LoVo (cell line): ENCODE data around the gene AFTPH.

Experiments
- DNase-seq: peaks from one replicate; pipeline ENCODE4 v3.0.0-alpha.2; 2016; ENCODE audit warnings: low spot score

The AFTPH gene

DNA sequence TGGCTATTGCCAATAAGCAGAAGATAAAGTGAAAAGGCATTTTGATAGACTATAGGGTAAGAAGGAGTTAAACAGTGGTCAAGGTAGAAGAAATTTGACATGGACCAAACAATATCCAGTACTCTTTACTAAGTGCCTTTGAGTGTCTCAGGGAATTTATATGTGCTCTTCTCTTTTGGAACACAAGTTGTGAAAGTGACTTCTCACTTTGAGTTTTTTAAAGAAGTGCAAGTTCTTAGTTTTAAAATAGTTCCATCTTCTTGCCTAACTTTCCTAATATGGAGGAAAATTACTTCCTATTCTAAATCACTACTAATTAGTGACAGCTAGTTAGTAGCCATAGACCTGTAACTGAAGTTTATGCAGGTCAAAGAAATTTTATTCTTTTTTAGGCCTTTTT lies 63.4 kb downstream of the AFTPH start:
- DNase-seq, result no peak

DNA sequence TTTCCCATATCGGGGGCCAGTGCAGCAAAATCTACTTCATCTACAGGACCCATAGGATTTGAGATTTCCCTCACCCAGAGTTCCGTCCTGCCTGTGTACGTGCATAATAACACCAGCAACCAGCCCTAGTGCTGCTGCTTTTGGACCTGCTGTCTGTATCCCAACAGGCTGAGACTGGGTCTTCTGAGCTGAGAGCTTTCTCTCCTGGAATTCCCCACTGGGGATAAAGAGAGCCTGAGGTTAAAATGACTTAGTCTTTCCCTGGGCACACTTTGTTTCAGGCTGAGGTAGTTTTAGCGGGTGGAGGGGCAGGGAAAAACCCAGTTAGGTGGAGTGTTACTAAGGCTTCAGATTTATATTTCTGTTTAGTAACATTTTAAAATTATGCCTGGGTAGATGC lies 67.1 kb downstream of the AFTPH start:
- DNase-seq, result no peak

DNA sequence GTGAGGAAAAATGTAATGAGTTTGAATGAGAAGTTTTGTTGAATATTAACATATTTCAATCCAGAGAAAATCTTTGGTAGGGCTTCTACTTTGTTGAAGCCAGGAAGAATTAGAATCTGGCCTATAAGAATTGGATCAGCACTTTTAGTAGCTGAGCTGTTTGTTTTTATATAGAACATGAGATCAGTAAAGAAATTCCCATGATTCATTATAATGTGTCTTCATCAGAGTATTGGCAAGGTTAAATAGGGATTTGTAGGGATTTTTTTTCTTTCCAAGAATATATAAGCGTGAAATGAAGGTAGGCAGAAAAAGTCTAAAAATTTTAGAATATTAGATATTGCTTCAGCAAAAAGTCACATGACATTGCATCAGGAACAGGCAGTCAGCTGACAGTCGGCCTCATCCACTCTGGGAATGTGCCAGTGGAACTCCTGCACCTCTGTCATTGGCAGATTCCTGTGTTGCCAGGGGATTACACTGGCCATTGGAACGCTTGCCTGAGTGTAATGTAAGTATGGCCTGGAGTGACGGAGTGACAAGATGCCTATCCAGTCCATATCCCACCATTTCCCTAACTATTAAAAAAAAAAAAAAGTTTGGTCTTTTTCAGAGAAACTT lies 69.0 kb downstream of the AFTPH start:
- no peak for DNase-seq

DNA sequence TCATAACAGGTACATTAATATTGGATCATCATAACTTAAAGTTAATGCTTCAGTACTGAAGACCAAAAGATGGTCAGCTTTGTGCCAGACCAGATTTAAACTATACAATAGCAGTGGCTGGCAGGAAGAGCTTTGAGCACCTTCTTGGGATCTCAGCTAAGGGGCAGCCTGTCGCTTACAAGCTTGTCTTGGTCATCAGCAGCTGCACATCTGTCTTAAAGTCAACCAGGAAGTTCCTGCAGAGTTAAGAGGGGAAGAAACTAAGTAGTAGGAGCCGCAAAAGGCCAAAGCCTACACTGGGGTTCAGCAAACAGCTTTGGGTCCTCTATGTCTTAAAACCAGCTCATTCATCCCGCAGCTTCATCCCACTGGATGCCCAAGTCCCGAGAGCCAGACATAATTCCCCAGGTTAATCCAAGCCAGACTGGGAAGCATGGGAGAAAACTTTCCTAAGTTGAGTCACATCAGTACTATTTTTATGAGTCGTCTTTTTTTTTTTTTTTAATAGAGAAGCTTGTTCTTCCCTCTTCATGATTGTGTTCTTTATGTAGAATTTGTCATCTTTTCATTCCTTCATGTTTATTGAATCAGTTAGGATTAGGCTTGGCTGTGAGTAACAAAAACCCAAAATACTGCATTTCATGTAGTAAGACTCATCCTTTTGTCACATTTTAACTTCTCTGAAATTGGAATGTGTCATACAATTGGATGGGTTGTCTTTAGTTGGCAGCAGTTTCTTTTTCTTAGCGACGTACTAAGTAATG lies 70.3 kb downstream of the AFTPH start:
- peak; percentile 20 for DNase-seq

DNA sequence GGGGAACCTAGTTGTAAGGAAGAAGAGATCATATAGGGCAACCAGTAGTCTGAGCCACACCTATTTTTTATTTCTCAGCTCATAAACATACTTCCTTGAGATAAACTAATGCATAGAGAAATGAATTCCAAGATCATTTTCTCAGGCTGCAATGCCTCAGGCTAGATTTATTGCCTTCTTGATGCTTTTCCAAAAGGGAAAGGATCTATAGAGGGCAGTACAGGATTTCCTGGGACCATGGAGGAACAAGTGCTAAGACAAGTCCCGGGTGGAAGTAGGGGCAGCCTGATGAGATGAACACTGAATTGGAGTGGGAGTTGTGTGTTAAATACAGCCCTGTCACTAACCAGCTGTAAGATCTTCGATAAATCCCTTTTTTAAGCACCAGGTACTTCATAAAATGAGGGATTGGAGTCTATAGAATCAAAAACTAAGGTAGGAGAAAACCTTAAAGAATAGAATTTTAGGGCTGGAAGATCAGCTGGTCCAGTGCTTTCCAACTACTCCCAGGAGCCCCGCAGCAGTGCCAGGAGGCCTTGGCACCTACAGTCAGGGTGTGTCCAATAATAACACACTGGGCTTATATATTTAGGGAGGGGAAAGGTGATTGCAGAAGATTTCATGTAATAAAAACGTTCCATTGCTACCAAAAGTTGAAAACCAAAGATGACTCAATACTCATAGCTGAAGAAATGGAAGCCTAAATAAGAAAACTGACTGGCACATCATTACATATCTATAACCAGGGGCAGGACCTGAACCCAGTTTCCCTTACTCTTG lies 71.5 kb downstream of the AFTPH start:
- DNase-seq, result peak; percentile 48

DNA sequence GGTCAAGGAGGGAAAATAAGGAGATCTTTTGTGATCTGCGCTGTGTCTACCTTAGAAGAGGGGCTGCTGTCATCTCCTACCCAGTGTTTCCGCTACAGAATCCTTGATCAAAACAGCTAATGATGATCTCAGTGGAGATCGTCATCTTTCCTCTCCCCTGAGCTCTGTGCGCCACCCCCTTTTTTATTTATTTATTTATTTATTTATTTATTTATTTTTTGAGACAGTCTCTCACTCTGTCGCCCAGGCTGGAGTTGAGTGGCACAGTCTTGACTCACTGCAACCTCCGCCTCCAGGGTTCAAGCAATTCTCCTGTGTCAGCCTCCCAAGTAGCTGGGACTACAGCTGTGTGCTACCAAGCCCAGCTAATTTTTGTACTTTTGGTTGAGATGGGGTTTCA lies 74.1 kb downstream of the AFTPH start:
- DNase-seq, result no peak

DNA sequence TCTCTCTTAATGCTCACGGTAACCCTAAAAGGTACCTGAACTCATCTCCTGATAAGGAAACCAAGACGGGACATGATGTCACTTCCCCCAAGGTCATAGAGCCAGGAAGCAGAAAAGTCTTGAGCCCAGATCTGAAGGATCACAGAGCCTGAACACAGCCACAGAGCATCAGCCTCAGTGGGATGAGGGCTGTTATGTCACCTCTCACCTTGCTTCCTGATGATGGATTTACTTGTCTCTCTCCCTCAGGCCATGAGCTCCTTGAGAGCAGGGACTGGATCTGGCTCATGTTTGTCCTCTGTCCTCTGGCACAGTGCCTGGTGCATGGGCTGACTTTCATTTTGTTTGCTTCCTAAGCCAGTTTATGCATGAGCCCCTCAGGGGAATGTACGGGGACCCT lies 75.3 kb downstream of the AFTPH start:
- no peak for DNase-seq

DNA sequence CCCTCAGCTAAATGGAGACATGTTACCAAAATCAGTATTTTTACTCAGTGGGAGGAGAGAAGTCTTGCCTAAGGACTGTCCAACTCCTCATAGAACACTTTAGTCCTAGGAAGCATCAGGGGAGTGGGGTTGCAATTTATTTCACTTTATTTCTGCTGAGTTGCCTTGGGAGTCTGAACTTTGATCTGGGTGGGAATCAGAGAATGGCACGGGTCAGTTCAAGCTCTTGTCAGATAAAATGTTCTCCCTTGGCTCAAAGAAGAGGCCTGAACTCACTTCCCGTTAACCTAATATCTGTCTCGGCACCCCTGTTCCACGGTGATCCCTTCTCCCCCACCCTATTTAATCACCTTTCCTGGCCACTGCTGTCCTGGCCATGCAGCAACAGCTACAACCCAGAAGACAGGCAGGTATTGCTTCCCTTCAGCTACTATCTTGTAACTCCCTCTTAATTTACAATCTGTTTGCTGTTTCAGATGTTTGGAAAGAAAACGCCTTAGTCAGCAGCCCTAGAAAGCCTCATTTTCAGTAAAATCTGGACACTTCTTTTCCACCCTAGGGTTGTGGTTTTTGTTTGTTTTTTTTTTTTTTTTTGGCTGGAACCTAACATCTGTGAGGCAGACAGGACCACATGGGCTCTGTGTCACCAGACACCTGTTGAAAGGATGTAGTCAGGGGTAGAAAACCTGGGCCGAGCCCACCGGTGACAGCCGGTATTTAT lies 77.1 kb downstream of the AFTPH start:
- DNase-seq, result peak; percentile 17

DNA sequence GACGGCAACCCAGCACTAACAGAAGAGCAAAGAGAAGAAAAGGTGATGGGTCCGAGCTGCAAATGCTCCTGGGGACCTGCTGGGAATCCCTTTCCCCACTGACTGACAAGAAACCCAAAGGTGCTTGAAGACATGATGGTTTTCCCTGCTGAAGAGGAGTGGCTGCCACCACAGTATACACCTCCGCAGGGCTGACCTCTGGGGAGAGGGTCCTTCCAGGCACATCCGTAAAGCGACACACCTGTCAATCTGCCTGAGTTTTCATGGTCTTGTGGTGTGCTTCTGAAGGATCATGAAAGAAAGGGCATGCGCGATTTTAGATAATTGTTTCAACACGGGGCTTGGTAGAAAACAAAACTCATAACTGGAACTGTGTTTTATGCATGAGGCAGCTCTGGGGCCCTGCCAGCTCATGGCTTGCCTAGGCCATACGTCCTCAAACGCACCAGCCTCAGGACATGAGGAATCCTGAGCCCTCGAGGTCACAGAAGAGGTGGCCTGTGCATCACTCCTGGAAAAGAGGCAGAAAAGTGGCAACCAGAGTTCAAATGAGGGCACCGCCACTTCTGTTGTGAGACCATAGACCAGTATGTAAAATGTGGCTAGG lies 77.8 kb downstream of the AFTPH start:
- DNase-seq, result no peak

DNA sequence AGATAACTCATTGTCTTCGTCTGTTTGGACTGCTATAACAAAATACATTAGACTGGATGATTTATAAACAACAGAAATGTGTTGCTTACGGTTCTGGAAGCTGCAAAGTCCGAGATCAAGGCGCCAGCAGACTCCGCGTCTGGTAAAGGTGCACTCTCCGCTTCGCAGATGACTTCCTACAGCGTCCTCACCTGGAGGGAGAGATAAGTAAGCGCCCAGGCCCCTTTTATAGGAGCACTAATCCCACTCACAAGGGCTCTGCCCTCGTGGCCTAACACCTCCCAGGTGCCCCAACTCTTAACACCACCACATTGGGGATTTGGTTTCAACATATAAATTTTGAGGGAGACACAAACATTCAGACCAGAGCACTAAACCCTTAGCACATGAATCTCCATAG lies 78.3 kb downstream of the AFTPH start:
- no peak for DNase-seq

DNA sequence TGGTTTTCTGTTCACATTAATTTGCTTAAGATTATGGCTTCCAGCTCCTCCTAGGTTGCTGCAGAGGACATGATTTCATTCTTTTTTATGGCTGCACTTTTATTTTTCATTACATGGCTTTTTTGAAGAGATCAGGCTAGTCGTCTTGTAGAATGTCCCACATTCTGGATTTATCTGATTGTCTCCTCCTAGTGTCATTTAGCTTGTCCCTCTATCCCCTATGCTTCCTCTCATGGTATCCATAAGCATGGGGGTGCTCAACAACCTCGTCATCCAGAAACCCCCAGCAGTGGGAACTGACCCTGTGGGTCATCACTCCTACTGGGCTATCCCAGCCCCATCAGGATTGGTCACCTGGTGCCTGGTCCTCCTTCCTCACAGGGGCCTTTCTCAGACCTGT lies 80.0 kb downstream of the AFTPH start:
- no peak for DNase-seq

DNA sequence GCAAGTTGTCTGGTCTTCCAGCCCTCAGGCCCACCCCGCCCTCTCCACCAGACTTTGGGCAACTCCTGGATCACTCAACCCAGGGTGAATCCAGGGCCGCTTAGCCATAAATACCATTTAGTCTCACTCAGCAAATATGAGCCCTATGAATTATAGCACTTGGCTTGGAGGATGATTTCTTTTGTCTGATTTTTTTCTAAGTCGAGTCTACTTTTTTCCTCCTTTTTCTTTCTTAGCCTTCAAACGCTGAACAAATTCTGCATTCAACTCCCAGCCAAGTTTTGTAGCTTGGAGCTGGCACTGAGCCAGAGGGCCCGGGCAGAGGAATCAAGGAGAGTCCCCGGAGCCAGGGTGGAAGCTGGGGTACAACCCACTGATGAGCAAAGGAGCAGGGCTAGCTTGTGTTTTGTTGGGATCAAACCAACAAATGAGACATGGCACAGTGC lies 80.9 kb downstream of the AFTPH start:
- DNase-seq, result no peak

DNA sequence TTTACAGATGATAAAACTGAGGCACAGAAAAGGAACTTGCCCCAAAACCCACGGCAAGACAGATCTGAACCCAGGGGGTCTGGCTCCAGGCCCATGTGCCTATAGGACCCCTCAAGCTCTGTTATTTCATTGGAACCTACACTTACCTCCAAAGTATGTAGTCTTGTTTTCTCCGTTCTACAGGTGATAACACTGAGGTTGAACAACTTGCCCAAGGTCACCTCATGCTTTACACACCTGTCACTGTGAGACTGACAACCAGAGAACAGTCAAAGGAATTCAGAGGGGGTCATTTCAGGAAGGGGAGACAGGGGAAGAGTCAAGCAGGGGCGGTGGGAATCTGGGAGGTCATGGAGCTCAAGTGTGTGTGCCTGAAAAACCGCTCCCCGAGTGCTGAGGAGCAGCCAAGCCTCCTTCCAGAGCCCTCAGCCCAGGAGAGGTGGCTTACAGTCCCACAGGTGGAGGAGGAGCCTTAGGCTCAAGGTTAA lies 81.9 kb downstream of the AFTPH start:
- no peak for DNase-seq

DNA sequence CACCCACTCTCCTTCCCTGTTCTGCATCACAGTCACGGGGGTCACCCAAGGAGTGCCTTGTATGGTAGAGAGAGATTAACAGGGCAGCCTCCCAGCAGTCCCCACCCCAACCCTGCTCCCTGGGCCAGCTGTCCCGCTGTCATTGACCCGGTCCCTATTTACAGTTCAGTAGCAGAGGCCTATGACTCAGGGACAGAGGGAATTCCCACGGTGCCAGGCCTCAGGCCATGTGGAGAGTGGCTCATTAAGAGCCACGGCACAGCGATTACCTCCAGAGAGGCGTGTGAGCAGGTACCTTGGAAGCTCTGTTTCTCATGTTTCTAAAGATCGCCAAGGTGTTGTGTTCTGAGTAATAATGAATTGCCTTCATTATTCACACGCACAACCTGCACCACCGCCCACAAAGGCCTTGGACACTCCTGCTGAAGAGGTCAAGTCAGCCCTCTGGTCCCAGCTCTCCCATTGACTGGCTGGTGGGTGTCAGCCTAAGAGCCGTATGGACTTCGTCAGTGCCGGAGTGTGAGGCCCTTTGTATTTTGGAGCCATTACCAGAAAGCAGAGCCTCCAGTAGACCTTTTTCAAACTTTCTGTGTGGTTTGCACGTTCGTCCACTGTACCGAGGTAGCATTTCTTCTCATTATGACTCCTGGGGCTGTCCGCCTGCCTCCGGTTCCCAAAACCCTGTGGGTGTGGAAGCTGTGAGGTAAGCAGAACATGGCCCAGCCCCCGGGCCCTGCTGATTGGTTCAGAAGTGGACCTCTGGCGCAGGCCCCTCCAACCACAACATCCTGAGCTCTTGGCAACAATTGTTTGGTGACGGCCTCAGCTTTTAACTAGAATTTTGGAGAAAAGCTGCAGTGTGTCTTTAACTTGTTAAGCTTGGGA lies 82.6 kb downstream of the AFTPH start:
- DNase-seq, result peak; percentile 27

DNA sequence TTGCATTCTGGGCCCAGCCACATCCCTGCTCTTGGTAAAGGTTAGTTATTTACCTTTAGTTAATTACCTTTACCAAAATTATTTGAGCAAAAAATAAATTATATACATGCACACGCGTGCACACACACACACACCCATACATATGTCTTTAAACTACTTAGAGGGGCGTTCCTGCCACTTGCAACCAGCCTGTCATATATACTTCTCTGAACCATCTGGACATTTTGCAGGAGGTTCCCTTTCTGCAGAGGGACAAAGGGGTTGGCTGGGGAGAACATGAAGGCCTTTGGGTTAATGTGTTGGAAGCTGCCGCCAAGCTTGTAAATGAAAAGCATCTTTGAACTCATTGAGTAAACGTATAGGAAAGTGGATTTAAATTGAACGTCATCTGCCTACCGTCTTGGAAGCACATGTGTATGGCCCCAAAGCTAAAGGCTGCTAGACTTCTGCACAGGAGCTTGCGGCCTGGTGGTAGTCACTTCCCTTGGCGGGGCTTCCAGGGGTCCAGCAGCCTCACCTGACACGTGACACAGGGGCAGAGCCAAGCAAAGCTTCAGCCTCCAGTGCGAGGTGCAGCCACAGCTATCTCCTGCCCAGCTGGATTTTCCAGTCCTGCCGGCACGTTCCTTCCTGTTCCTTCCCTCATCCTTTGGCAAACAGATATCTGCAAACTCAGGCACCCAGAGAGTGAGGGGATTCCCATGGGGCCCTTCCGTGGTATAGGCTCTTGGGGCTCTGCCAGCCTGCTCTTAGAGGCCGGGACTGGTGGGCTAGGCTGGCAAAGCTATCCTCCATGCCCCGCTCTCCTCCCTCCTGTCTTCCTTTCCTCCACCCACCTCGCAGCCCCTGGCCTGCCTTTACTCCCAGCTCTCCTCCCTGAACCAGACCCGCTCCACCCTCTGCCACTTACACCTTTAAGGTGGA lies 83.5 kb downstream of the AFTPH start:
- DNase-seq, result no peak

DNA sequence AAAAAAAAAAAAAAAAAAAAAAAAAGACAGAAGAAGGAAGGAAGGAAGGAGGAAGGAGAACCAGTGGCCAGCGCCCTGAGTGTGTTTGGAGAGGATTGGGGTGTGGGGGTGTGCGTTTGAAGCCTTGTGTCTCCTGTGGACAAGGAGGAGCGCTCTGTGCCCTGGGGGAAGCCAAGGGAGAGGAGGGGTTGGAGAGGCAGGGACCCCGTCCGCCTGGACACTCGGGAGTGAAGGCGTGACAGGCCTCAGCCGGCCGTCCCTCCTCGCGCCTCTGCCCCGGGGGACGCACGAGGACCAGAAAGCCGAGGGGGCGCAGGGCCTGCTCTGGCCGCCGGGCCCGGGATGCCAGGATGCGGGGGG lies 84.7 kb downstream of the AFTPH start:
- no peak for DNase-seq

DNA sequence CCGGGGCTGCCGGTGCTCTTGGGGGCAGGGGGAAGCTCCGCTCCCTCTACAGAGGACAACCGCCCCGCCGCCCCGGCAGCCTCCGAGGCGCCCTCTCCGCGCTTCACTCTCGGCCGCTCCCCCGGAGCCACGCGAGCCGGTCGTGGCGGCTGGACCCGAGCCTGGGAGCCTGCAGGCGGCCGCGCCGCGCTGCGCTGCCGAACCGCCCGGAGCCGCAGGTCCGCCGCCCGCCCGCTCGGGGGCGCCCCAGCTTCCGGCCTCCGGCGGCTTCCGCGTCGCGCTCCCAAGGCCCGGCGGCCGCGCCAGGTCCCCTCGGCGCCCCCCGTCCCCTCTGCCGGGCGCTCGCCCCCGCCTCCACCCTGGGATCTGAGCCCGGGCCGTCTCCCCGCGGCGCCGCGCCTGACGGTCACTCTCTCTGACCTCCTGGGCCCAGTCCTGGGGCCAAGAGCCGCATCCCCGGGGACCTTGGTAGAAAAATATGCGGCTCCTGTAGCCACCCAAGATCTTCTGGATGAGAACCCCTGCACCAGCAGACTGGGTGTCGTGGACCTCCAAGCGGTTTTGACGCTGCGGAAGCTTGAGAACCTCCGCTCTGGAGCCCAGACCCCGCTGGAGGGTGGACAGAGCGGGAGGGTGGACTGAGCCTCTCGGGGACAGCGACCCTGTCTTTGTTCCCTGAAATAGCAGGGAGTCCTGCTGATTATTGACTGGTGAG lies 85.3 kb downstream of the AFTPH start:
- DNase-seq, result no peak

DNA sequence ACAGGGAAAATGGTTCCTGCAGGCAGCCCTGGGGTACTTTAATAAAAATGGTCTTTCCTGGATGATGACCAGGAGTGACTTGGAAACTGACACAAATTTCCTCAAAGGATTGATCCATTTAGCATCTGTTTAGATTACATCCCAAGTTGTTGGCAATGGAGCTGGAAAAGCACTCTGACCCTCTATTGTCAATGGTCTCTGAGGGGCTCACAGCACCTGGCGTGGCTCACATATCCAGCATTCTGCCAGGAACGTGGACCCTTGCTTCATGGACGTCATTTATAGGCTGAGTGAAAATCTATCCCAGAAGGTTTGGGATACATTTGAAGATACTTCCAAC lies 85.8 kb downstream of the AFTPH start:
- no peak for DNase-seq

DNA sequence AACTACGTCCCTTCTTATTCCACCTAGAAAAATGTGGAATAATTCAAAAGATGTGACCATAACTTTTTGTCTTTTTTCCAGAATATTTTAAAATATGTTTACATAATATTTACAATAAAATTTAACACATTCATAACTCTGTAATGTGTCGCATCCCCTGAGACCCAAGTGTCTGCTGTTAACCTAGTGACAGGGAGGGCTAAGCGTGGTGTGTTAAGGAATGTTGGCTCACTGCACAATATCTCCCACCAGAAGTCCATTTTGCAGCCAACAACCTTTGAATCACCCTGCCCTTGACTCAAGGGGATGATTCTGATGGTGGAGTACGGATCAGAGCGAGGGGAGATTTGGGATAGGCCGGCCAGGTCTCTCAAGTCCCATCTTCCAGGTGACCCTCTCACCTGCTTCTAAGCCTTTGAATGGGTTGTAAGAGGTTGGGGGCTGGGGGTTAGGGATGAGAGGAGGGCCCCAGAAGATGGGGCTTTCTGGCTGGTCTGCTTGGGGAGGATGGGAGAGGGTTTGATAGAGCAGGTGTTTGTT lies 86.3 kb downstream of the AFTPH start:
- no peak for DNase-seq
